ENCODE results near the gene SLX9.

The SLX9 gene

GRCh38 chr21:44898851-44899767 is 40.7 kb upstream of the SLX9 start:
- DNase-seq (no peak), ATAC-seq (ENCODE audit: insufficient read depth, low read depth) (no peak)
- no peak overlapping the region for H3K4me2 ChIP-seq (ENCODE audit: insufficient read depth, low read length)
- peaks cover 12% of the 10 kb centered on the region for H4K20me1 ChIP-seq (ENCODE audit: insufficient read depth, low read length)
- H3K4me1 ChIP-seq (ENCODE audit: insufficient read depth, low read length) = no peaks in the 10 kb centered on the region
- TF ChIP-seq EZH2 (IDR thresholded peaks at IDR 0.05; ENCODE audit: borderline replicate concordance, low read depth, low read length, severe bottlenecking) (no peak), CTCF (IDR thresholded peaks at IDR 0.05; ENCODE audit: borderline replicate concordance, extremely low read depth, low read length, poor library complexity, severe bottlenecking) (no peak)
- no peaks in the 10 kb centered on the region for H3K27me3 ChIP-seq (ENCODE audit: insufficient read depth, low read length, poor library complexity)
- H3K36me3 ChIP-seq (ENCODE audit: insufficient read depth, low read length) = peaks cover 83% of the 10 kb centered on the region
- H3K9me3 ChIP-seq (ENCODE audit: insufficient read depth, low read length, severe bottlenecking) = peaks cover 3% of the 10 kb centered on the region
- H3K4me3 ChIP-seq (ENCODE audit: low read depth in 1 of 2, low read length in 2 of 2) = no peak overlapping the region
- H2AFZ ChIP-seq (ENCODE audit: low read depth, low read length) = no peak overlapping the region
- H3K79me2 ChIP-seq (ENCODE audit: insufficient read depth, low read length) = no peaks in the 10 kb centered on the region
- H3K27ac ChIP-seq (ENCODE audit: low read length) = no peak overlapping the region
- H3K9ac ChIP-seq (ENCODE audit: low read depth, low read length) = no peak overlapping the region

GRCh38 chr21:44899768-44900558 is 39.9 kb upstream of the SLX9 start:
- Histone ChIP-seq H3K9me3 (ENCODE audit: insufficient read depth, low read length, severe bottlenecking) (peaks cover 3% of the 10 kb centered on the region), H3K27me3 (ENCODE audit: insufficient read depth, low read length, poor library complexity) (no peaks in the 10 kb centered on the region), H4K20me1 (ENCODE audit: insufficient read depth, low read length) (peaks cover 12% of the 10 kb centered on the region), H3K9ac (ENCODE audit: low read depth, low read length) (no peak overlapping the region), H3K36me3 (ENCODE audit: insufficient read depth, low read length) (peaks cover 90% of the 10 kb centered on the region), H2AFZ (ENCODE audit: low read depth, low read length) (no peak overlapping the region), H3K4me2 (ENCODE audit: insufficient read depth, low read length) (no peak overlapping the region), H3K4me1 (ENCODE audit: insufficient read depth, low read length) (no peaks in the 10 kb centered on the region), H3K79me2 (ENCODE audit: insufficient read depth, low read length) (no peaks in the 10 kb centered on the region), H3K27ac (ENCODE audit: low read length) (no peak overlapping the region), H3K4me3 (ENCODE audit: low read depth in 1 of 2, low read length in 2 of 2) (no peak overlapping the region)
- TF ChIP-seq CTCF (IDR thresholded peaks at IDR 0.05; ENCODE audit: borderline replicate concordance, extremely low read depth, low read length, poor library complexity, severe bottlenecking) (no peak), EZH2 (IDR thresholded peaks at IDR 0.05; ENCODE audit: borderline replicate concordance, low read depth, low read length, severe bottlenecking) (no peak)
- DNase-seq = no peak
- no peak for ATAC-seq (ENCODE audit: insufficient read depth, low read depth)

GRCh38 chr21:44900559-44901251 is 39.1 kb upstream of the SLX9 start:
- Histone ChIP-seq H3K27ac (ENCODE audit: low read length) (no peak overlapping the region), H3K4me3 (ENCODE audit: low read depth in 1 of 2, low read length in 2 of 2) (no peak overlapping the region), H3K36me3 (ENCODE audit: insufficient read depth, low read length) (peaks cover 98% of the 10 kb centered on the region), H4K20me1 (ENCODE audit: insufficient read depth, low read length) (peaks cover 12% of the 10 kb centered on the region), H3K27me3 (ENCODE audit: insufficient read depth, low read length, poor library complexity) (no peaks in the 10 kb centered on the region), H2AFZ (ENCODE audit: low read depth, low read length) (no peak overlapping the region), H3K9ac (ENCODE audit: low read depth, low read length) (no peak overlapping the region), H3K79me2 (ENCODE audit: insufficient read depth, low read length) (no peaks in the 10 kb centered on the region), H3K4me2 (ENCODE audit: insufficient read depth, low read length) (no peak overlapping the region), H3K9me3 (ENCODE audit: insufficient read depth, low read length, severe bottlenecking) (peaks cover 3% of the 10 kb centered on the region), H3K4me1 (ENCODE audit: insufficient read depth, low read length) (no peaks in the 10 kb centered on the region)
- ATAC-seq (ENCODE audit: insufficient read depth, low read depth) (no peak), DNase-seq (no peak)
- no peak for TF ChIP-seq CTCF (IDR thresholded peaks at IDR 0.05; ENCODE audit: borderline replicate concordance, extremely low read depth, low read length, poor library complexity, severe bottlenecking)
- no peak for TF ChIP-seq EZH2 (IDR thresholded peaks at IDR 0.05; ENCODE audit: borderline replicate concordance, low read depth, low read length, severe bottlenecking)

Data from DND-41 (cell line).